ENCODE data around the gene OSBP2. TPM values are rescaled to one million over a fixed set of nuclear protein-coding genes. Genes with fewer than 3 reads are reported as not detected.

Gene OSBP2
- total RNA-seq, 3 donors from 2014 or later = 2.9 to 5.3 (median 3.4) TPM

DNA sequence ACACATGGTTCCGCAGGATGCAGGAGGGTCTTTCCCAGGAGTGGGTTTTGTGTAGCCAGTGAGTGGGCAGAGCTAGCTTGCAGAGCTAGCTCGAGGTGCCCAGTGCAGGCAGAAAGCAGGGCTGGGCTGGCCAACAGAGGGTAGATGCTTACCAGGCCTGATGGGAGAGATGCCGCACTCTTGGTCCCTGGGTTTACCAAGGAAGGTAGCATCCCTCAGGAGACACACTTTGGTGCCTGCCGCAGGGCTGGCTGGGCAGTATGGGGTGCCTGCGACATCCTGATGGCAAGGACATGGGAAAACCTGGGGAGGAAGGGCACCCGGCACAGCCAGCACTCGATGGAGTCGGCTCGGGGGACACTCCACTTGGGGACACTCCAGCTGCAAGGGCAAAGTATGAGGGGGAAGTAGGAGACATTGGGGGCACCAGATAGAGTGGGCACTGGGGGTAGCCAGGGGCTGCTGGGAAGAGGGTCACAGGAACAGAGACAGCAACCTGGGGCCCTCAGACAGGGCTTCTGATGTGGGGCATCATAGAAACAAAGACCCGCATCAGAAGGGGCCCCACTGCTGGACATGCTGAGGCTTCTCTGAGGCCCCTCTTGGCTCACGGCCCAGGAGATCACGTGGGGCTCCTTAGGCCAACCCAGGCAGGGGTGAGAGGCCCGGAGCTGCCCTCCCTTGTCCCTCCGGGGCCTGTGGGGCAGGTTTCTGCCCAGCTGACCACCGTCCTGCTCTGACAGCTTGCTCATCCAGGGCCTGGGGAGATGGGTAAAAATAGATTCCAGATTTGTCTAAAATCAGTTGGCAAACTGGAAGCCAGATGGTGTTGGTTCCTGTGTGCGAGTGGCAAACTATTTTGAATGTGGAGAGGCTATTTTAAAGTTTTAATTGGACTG, 184.1 kb downstream of the OSBP2 start:
- DNase-seq (peak in 1 of 3 donors; percentile 17), ATAC-seq (no peak)
- H3K4me1 ChIP-seq (ENCODE audit: low read depth) = no peaks in the 10 kb centered on the region
- TF ChIP-seq, protein P1, sequence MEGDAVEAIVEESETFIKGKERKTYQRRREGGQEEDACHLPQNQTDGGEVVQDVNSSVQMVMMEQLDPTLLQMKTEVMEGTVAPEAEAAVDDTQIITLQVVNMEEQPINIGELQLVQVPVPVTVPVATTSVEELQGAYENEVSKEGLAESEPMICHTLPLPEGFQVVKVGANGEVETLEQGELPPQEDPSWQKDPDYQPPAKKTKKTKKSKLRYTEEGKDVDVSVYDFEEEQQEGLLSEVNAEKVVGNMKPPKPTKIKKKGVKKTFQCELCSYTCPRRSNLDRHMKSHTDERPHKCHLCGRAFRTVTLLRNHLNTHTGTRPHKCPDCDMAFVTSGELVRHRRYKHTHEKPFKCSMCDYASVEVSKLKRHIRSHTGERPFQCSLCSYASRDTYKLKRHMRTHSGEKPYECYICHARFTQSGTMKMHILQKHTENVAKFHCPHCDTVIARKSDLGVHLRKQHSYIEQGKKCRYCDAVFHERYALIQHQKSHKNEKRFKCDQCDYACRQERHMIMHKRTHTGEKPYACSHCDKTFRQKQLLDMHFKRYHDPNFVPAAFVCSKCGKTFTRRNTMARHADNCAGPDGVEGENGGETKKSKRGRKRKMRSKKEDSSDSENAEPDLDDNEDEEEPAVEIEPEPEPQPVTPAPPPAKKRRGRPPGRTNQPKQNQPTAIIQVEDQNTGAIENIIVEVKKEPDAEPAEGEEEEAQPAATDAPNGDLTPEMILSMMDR (IDR thresholded peaks at IDR 0.05) = no peak
- intact Hi-C loops (cut with DNase I, micrococcal nuclease) = no loop called here
- H3K9me3 ChIP-seq = no peaks in the 10 kb centered on the region
- no peaks in the 10 kb centered on the region for H3K36me3 ChIP-seq (ENCODE audit: low read depth)
- no peak overlapping the region for H3K4me3 ChIP-seq

DNA sequence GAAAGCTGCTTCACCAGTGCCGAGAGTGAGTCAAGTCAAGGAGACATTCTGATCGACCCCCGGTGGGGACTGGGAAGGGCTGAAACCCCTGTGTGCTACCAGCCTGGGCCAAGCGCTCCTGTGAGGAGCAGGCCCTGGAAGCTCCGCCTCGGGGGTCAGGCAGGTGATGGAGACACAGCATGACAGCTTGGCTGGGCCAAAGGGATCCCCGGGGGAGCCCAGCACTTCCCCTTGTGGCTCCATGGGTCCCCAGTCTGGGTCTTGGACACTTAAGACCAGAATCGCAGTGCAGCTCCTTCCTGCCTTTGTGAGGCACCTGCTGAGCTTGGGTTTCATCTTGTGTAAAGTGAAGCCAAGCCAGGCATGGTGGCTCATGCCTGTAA, 184.7 kb downstream of the OSBP2 start:
- ATAC-seq = no peak
- DNase-seq = peak in 1 of 3 donors; percentile 27
- H3K9me3 ChIP-seq = no peaks in the 10 kb centered on the region
- H3K4me1 ChIP-seq (ENCODE audit: low read depth) = no peaks in the 10 kb centered on the region
- TF ChIP-seq, protein P1 (IDR thresholded peaks at IDR 0.05) = no peak
- H3K4me3 ChIP-seq = no peak overlapping the region
- no peaks in the 10 kb centered on the region for H3K36me3 ChIP-seq (ENCODE audit: low read depth)
- intact Hi-C loops (cut with DNase I, micrococcal nuclease) = no loop called here

DNA sequence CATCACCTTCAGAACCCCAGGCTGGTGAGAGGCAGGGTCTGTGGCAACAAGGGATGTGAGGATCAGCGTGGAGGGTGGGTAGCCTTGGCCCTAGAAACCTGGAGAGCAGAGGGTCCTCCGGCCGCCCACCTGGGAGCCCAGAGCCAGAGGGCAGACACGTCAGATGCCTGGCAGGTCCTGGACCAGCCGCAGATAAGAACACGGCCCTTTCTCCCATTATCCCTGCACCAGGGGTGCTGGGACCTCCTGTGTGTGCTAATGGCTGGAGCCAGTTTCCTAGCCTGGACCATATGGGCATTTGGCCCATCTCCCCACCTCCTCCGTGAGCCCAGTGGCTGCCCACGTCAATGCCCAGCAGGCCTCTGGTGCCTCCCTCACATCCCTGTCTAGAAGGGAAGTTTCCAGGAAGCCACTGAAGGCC, 185.5 kb downstream of the OSBP2 start:
- H3K36me3 ChIP-seq (ENCODE audit: low read depth) = no peaks in the 10 kb centered on the region
- TF ChIP-seq, protein P1 (IDR thresholded peaks at IDR 0.05) = no peak
- intact Hi-C loops (cut with DNase I, micrococcal nuclease) = no loop called here
- no peaks in the 10 kb centered on the region for H3K4me1 ChIP-seq (ENCODE audit: low read depth)
- no peak for ATAC-seq
- DNase-seq = peak in 1 of 3 donors; percentile 17
- H3K9me3 ChIP-seq = no peaks in the 10 kb centered on the region
- H3K4me3 ChIP-seq = no peak overlapping the region

DNA sequence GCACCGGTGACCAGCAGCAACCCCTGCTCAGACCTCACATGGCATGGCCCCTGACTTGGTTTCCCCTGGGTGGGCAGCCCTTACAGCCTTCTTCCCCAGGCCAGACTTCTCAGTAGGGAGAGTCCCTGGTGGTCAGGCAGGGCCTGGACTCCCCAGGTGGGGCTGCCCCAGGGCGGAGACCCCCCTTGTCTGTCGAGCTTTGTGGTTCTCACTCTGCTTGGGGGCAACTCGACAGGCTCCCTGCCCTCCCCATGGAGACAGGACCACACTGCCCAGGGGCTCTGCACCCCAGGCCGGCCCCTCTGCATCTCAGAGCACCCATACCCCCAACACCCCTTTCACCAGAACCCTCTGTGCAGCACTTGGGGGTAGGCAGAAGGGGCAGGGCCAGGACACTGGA, 186.2 kb downstream of the OSBP2 start:
- TF ChIP-seq, protein P1 (IDR thresholded peaks at IDR 0.05) = no peak
- H3K36me3 ChIP-seq (ENCODE audit: low read depth) = no peaks in the 10 kb centered on the region
- intact Hi-C loops (cut with DNase I, micrococcal nuclease) = no loop called here
- no peaks in the 10 kb centered on the region for H3K4me1 ChIP-seq (ENCODE audit: low read depth)
- DNase-seq (peak in 1 of 3 donors; percentile 22), ATAC-seq (no peak)
- H3K9me3 ChIP-seq = no peaks in the 10 kb centered on the region
- H3K4me3 ChIP-seq = no peak overlapping the region

DNA sequence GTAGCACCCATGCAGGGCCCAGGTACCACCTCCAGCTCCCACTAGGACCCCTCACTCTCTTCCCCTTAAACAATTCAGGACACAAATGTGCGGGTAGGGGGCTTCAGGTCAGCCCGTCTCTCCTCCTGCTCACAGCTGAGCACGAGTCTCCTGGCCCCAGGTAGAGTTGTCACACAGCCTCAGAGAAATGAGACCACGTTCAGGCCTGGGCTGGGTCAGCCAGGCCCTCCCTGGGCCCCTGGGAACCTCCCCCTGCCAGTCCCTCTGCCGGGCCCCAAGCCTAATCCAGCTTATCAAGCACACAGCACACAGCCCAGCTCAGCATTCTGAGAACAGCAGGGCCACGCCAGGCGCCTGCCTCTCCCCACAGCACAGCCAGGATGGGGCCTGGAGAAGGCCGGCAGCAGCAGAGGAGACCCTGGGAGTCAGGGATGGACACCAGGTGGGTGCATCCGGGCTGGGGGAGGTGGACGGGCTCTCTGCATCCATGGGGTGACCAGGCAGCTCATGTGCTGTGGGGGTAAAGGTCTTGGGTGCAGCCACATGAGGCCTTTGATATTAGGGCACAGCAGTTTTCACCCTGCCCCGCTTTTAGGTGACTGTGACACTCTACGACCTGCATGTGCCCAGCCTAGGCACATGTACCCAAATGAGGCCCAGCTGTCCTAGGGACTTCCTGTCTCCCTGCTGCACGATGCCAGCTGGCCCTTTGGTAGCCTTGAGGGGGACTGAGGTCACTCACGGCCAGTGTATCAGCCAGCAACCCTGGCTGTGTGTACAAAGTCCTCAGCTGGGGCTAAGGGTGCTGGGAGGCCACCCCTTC, 186.9 kb downstream of the OSBP2 start:
- no peaks in the 10 kb centered on the region for H3K36me3 ChIP-seq (ENCODE audit: low read depth)
- no peak for ATAC-seq
- DNase-seq = peak in 1 of 3 donors; percentile 28
- H3K9me3 ChIP-seq = no peaks in the 10 kb centered on the region
- TF ChIP-seq, protein P1 (IDR thresholded peaks at IDR 0.05) = no peak
- intact Hi-C loops (cut with DNase I, micrococcal nuclease) = no loop called here
- no peak overlapping the region for H3K4me3 ChIP-seq
- no peaks in the 10 kb centered on the region for H3K4me1 ChIP-seq (ENCODE audit: low read depth)

Measured in mucosa of descending colon (tissue), 3 donors.